Astrocyte (in vitro differentiated cells and primary cell): ENCODE data around the gene PRKAG2. TPM values are rescaled to one million over a fixed set of nuclear protein-coding genes. Genes with fewer than 3 reads are reported as not detected.
"Not testable (repeated sequence)": the region's sequence is repeated elsewhere in the genome, so short reads cannot be mapped to it uniquely, and the experiment has no call there.

Experiments used
- DNase-seq: peaks from one replicate; pipeline ENCODE4 v3.0.0-alpha.2; 2010; ENCODE audit warnings: low read depth
- FAIRE-seq: peaks from 2 replicates; lab custom pipeline; 2011; peaks lifted over from hg19 to GRCh38; lab: Jason Lieb, UNC
- H2AFZ ChIP-seq: 2 replicates; pipeline ENCODE4 v1.6.0; 2012; ENCODE audit warnings: low read depth, low read length, inconsistent platforms
- H3K27ac ChIP-seq: 2 replicates; pipeline ENCODE4 v1.5.1; 2011; ENCODE audit warnings: low read depth, low read length, inconsistent platforms
- H3K27me3 ChIP-seq: 2 replicates; pipeline ENCODE4 v1.6.0; 2011; ENCODE audit warnings: low read length, inconsistent platforms; ENCODE audit not compliant: insufficient read depth
- H3K36me3 ChIP-seq: 2 replicates; pipeline ENCODE4 v1.5.1; 2011; ENCODE audit warnings: low read length, inconsistent platforms; ENCODE audit not compliant: insufficient read depth
- H3K4me1 ChIP-seq: 2 replicates; pipeline ENCODE4 v1.5.1; 2011; ENCODE audit warnings: low read length, inconsistent platforms; ENCODE audit not compliant: insufficient read depth
- H3K4me2 ChIP-seq: 2 replicates; pipeline ENCODE4 v1.6.0; 2012; ENCODE audit warnings: low read length, inconsistent platforms
- H3K4me3 ChIP-seq: 2 replicates; pipeline ENCODE4 v1.5.1; 2011; ENCODE audit warnings: low read depth, mild to moderate bottlenecking, low read length, inconsistent platforms; ENCODE audit not compliant: insufficient read depth
- H3K79me2 ChIP-seq: 2 replicates; pipeline ENCODE4 v1.6.0; 2012; ENCODE audit warnings: mild to moderate bottlenecking, low read length, inconsistent platforms; ENCODE audit not compliant: insufficient read depth
- H3K9ac ChIP-seq: 2 replicates; pipeline ENCODE4 v1.6.0; 2012; ENCODE audit warnings: mild to moderate bottlenecking, low read length, inconsistent platforms
- H3K9me3 ChIP-seq: 2 replicates; pipeline ENCODE4 v1.5.1; 2012; ENCODE audit warnings: low read depth, mild to moderate bottlenecking, low read length, inconsistent platforms; ENCODE audit not compliant: insufficient read depth
- H4K20me1 ChIP-seq: 2 replicates; pipeline ENCODE4 v1.6.0; 2012; ENCODE audit warnings: low read length, inconsistent platforms; ENCODE audit not compliant: insufficient read depth
- H3K27ac Mint-ChIP-seq: one replicate; pipeline ENCODE4 v1.8.0; 2021; ENCODE audit warnings: mild to moderate bottlenecking, mixed read lengths; ENCODE audit not compliant: unreplicated experiment
- H3K27me3 Mint-ChIP-seq: one replicate; pipeline ENCODE4 v1.8.0; 2021; ENCODE audit warnings: low read depth, mixed read lengths; ENCODE audit not compliant: unreplicated experiment
- H3K36me3 Mint-ChIP-seq: one replicate; pipeline ENCODE4 v1.8.0; 2021; ENCODE audit warnings: low read depth, mixed read lengths; ENCODE audit not compliant: unreplicated experiment
- H3K4me1 Mint-ChIP-seq: one replicate; pipeline ENCODE4 v1.8.0; 2021; ENCODE audit warnings: low read depth, mixed read lengths; ENCODE audit not compliant: unreplicated experiment
- H3K4me3 Mint-ChIP-seq: one replicate; pipeline ENCODE4 v1.8.0; 2021; ENCODE audit warnings: mild to moderate bottlenecking, moderate library complexity, mixed read lengths; ENCODE audit not compliant: unreplicated experiment
- H3K9me3 Mint-ChIP-seq: one replicate; pipeline ENCODE4 v1.8.0; 2021; ENCODE audit warnings: mild to moderate bottlenecking, mixed read lengths; ENCODE audit not compliant: unreplicated experiment
- EZH2 ChIP-seq: IDR thresholded peaks from 2 replicates; pipeline ENCODE4 v1.6.1; 2012; ENCODE audit warnings: mild to moderate bottlenecking, low read length, inconsistent platforms; ENCODE audit not compliant: insufficient read depth
- total RNA-seq: library from RNA; stranded (reverse); gene quantifications from 2 replicates; pipeline ENCODE4 v1.2.1, GENCODE V29; 2021
- TF ChIP-seq, protein P1 (sequence below): IDR thresholded peaks from 2 replicates; pipeline ENCODE4 v1.5.1; 2011; ENCODE audit warnings: low read depth, mild to moderate bottlenecking, inconsistent platforms, low read length, moderate library complexity; ENCODE audit not compliant: insufficient read depth

Gene PRKAG2
- total RNA-seq, 1 donor from 2014 or later, result 40.7 TPM

DNA sequence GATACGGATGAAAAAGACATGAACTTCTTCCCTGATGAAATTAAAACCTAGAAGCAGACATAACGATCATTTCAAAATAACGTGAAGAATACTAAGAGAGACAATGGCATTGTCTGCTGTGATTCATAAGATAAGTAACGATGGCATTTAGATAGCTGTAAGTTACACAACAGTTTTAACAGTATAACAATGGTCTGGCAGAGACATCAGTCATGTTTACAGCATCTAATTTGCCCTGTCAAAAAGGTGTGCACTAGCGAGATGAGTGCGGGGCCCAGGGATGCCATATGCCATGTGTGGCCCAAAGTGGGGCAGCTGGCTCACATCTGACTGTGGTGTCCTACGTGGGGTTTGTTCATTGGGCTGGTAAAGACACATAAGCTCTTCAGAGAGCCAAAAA lies 301.5 kb downstream of the PRKAG2 start:
- FAIRE-seq (no peak), DNase-seq (no peak)
- H4K20me1 ChIP-seq, result no peaks in the 10 kb centered on the region
- H3K27me3 ChIP-seq, result no peaks in the 10 kb centered on the region
- H3K36me3 Mint-ChIP-seq, result peaks cover 8% of the 10 kb centered on the region
- no peak overlapping the region for H3K27ac Mint-ChIP-seq
- H3K27me3 Mint-ChIP-seq, result no peaks in the 10 kb centered on the region
- H3K4me1 ChIP-seq, result peaks cover 7% of the 10 kb centered on the region
- TF ChIP-seq, protein P1, sequence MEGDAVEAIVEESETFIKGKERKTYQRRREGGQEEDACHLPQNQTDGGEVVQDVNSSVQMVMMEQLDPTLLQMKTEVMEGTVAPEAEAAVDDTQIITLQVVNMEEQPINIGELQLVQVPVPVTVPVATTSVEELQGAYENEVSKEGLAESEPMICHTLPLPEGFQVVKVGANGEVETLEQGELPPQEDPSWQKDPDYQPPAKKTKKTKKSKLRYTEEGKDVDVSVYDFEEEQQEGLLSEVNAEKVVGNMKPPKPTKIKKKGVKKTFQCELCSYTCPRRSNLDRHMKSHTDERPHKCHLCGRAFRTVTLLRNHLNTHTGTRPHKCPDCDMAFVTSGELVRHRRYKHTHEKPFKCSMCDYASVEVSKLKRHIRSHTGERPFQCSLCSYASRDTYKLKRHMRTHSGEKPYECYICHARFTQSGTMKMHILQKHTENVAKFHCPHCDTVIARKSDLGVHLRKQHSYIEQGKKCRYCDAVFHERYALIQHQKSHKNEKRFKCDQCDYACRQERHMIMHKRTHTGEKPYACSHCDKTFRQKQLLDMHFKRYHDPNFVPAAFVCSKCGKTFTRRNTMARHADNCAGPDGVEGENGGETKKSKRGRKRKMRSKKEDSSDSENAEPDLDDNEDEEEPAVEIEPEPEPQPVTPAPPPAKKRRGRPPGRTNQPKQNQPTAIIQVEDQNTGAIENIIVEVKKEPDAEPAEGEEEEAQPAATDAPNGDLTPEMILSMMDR, result no peak
- TF ChIP-seq EZH2, result no peak
- H2AFZ ChIP-seq, result no peak overlapping the region
- H3K4me2 ChIP-seq, result no peak overlapping the region
- H3K4me3 Mint-ChIP-seq, result no peak overlapping the region
- peaks cover 4% of the 10 kb centered on the region for H3K4me1 Mint-ChIP-seq
- peaks cover 4% of the 10 kb centered on the region for H3K9me3 Mint-ChIP-seq
- no peak overlapping the region for H3K27ac ChIP-seq
- peaks cover 5% of the 10 kb centered on the region for H3K36me3 ChIP-seq
- no peak overlapping the region for H3K4me3 ChIP-seq
- no peak overlapping the region for H3K9ac ChIP-seq
- no peaks in the 10 kb centered on the region for H3K9me3 ChIP-seq
- H3K79me2 ChIP-seq, result peaks cover 29% of the 10 kb centered on the region

DNA sequence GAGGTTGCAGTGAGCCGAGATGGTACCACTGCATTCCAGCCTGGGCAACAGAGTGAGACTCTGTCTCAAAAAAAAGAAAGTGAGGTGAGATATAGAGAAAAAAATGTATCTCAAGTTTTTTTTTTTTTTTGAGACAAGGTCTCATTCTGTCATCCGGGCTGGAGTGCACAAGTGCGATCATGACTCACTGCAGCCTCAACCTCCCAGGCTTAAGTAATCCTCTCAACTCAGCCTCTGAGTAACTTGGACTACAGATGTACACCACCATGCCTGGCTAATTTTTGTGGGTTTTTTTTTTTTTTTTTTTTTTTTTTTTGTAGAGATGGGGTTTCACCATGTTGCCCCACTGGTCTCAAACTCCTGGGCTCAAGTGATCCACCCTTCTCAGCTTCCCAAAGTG lies 303.9 kb downstream of the PRKAG2 start:
- not testable (repeated sequence) for H3K79me2 ChIP-seq, H3K4me1 ChIP-seq, H3K4me2 ChIP-seq, H3K9me3 Mint-ChIP-seq, H3K27me3 Mint-ChIP-seq, H4K20me1 ChIP-seq, H2AFZ ChIP-seq, H3K36me3 Mint-ChIP-seq, H3K4me3 ChIP-seq, H3K9ac ChIP-seq, H3K27ac Mint-ChIP-seq, H3K4me1 Mint-ChIP-seq, H3K9me3 ChIP-seq, H3K4me3 Mint-ChIP-seq, H3K27me3 ChIP-seq, FAIRE-seq
- peaks cover 15% of the 10 kb centered on the region for H3K36me3 ChIP-seq
- peak overlapping the region; percentile 4 for H3K27ac ChIP-seq
- peak; percentile 84 for DNase-seq

DNA sequence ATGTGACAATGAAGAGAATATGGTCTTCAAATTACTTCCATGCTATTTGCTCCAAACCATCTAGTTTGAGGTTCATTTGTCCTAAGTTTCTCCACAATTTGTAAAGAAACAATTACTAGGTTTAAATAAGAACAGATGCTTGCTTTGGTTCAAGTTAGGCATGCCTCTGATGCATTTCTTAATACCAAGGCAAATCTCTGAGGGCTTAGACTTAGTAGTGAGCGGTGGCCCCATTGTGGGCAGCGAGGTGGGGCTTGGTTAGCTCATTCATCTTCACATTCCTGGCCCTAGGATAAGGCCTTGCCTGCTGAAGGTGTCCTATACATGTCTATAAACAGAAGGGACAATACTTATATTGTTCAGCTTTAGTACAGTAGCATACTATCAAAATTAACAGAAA lies 304.8 kb downstream of the PRKAG2 start:
- Mint-ChIP-seq H3K27ac (no peak overlapping the region), H3K36me3 (no peaks in the 10 kb centered on the region), H3K9me3 (no peaks in the 10 kb centered on the region), H3K27me3 (no peaks in the 10 kb centered on the region), H3K4me1 (peaks cover 4% of the 10 kb centered on the region), H3K4me3 (no peak overlapping the region)
- peak; percentile 25 for DNase-seq
- Histone ChIP-seq H3K27ac (peak overlapping the region; percentile 3), H3K9ac (no peak overlapping the region), H3K4me2 (no peak overlapping the region), H3K27me3 (no peaks in the 10 kb centered on the region), H3K36me3 (peaks cover 15% of the 10 kb centered on the region), H3K9me3 (no peaks in the 10 kb centered on the region), H3K4me1 (peaks cover 7% of the 10 kb centered on the region), H4K20me1 (no peaks in the 10 kb centered on the region), H3K79me2 (peaks cover 3% of the 10 kb centered on the region), H3K4me3 (no peak overlapping the region), H2AFZ (no peak overlapping the region)
- FAIRE-seq, result no peak
- TF ChIP-seq, protein P1, result no peak
